Colonic mucosa (tissue), 4 donors: ENCODE measurements around the gene SPINDOC. TPM values are rescaled to one million over a fixed set of nuclear protein-coding genes. Genes with fewer than 3 reads are reported as not detected.
"Not testable (repeated sequence)": the region's sequence is repeated elsewhere in the genome, so short reads cannot be mapped to it uniquely, and the experiment has no call there.

Experiments
- DNase-seq: peaks from one replicate; pipeline ENCODE4 v3.0.0-alpha.2; 2020
- H3K27ac ChIP-seq: fragments of 200-600 bp; one replicate; pipeline ENCODE4 v1.8.0; 2021
- H3K27me3 ChIP-seq: fragments of 200-600 bp; one replicate; pipeline ENCODE4 v1.8.0; 2021
- H3K36me3 ChIP-seq: fragments of 200-600 bp; one replicate; pipeline ENCODE4 v1.8.0; 2021
- H3K4me1 ChIP-seq: fragments of 200-600 bp; one replicate; pipeline ENCODE4 v1.8.0; 2021; ENCODE audit warnings: mild to moderate bottlenecking
- H3K4me3 ChIP-seq: fragments of 200-600 bp; one replicate; pipeline ENCODE4 v1.8.0; 2021
- H3K9ac ChIP-seq, 2 donors: one replicate each; pipeline ENCODE4 v1.7.0; 2013; ENCODE audit warnings: control low read depth in 2 of 2, low read depth in 2 of 2, low read length in 2 of 2
- H3K9me3 ChIP-seq: fragments of 200-600 bp; one replicate; pipeline ENCODE4 v1.8.0; 2021
- CTCF ChIP-seq: fragments of 200-600 bp; IDR thresholded peaks from one replicate; pipeline ENCODE4 v1.8.0; 2022; ENCODE audit warnings: antibody characterized with exemption, mild to moderate bottlenecking
- intact Hi-C: fragments of 100-400 bp; cut with DNase I; formaldehyde crosslinking; loops from one replicate; pipeline ENCODE4 v1.14.1; 2022
- total RNA-seq, 2 donors: library from RNA; stranded (reverse); fragmentation: NEBNext Ultra II Directional in 1 of 2; extraction: Animal tissue kit (Norgen Biotek cat#: 25700) in 1 of 2; gene quantifications; one replicate each; pipeline ENCODE4 v1.2.1, GENCODE V29; 2021
- donor health status: healthy.
- donor health status: DM: no; HTN: no; CAD: no.
- donor health status: DM: no; HTN: no; CAD: no.

The SPINDOC gene
- total RNA-seq, 2 donors from 2014 or later, result 9.3 to 11.8 TPM

GRCh38 chr11:63804259-63804658, 9.0 kb upstream of the SPINDOC start:
- peaks cover 3% of the 10 kb centered on the region for H3K4me1 ChIP-seq
- peak; percentile 85 for DNase-seq
- H3K9ac ChIP-seq, result no peak overlapping the region
- intact Hi-C loops, result no loop called here
- no peaks in the 10 kb centered on the region for H3K27me3 ChIP-seq
- no peaks in the 10 kb centered on the region for H3K9me3 ChIP-seq
- H3K36me3 ChIP-seq, result no peaks in the 10 kb centered on the region
- no peak for TF ChIP-seq CTCF
- peak overlapping the region; percentile 61 for H3K27ac ChIP-seq
- no peak overlapping the region for H3K4me3 ChIP-seq

DNA sequence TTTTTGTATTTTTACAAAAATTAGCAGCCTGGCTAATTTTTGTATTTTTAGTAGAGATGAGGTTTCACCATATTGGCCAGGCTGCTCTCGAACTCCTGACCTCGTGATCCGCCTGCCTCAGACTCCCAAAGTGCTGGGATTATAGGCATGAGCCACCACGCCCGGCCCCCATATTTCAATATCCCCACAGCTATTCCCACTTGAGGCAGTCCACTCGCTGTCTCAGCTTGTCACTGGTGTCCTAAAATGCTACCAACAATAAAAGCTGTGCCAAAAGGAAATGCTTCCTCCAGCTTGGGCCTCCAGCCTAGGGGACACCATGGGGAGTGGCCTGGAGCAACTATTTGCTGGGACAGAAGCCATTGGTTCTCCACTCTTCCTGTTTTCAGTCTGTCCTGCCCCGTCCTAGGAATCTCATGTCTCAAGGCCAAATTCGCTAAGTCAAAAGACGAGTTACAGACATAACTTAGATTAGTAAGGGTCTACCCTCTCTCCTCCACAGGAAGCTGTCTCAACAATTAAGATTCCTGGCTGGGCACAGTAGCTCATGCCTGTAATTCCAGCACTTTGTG, 7.3 kb upstream of the SPINDOC start:
- no peak overlapping the region for H3K9ac ChIP-seq
- intact Hi-C loops, result no loop called here
- H3K9me3 ChIP-seq, result no peaks in the 10 kb centered on the region
- TF ChIP-seq CTCF, result no peak
- H3K4me1 ChIP-seq, result peaks cover 3% of the 10 kb centered on the region
- no peak for DNase-seq
- H3K27ac ChIP-seq, result no peak overlapping the region
- H3K4me3 ChIP-seq, result no peak overlapping the region
- H3K36me3 ChIP-seq, result no peaks in the 10 kb centered on the region
- H3K27me3 ChIP-seq, result no peaks in the 10 kb centered on the region

DNA sequence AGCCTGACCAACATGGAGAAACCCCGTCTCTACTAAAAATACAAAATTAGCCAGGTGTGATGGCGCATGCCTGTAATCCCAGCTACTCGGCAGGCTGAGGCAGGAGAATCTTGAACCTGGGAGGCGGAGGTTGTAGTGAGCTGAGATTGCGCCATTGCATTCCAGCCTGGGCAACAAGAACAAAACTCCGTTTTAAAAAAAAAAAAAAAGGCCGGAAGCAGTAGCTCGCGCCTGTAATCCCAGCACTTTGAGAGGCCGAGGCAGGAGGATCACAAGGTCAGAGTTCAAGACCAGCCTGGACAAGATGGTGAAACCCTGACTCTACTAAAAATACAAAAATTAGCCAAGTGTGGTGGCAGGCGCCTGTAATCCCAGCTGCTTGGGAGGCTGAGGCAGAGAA, 2.9 kb upstream of the SPINDOC start:
- H3K27ac ChIP-seq, H3K36me3 ChIP-seq, H3K4me1 ChIP-seq, DNase-seq, H3K9me3 ChIP-seq, H3K9ac ChIP-seq, H3K27me3 ChIP-seq, H3K4me3 ChIP-seq, intact Hi-C loops: not testable (repeated sequence)

DNA sequence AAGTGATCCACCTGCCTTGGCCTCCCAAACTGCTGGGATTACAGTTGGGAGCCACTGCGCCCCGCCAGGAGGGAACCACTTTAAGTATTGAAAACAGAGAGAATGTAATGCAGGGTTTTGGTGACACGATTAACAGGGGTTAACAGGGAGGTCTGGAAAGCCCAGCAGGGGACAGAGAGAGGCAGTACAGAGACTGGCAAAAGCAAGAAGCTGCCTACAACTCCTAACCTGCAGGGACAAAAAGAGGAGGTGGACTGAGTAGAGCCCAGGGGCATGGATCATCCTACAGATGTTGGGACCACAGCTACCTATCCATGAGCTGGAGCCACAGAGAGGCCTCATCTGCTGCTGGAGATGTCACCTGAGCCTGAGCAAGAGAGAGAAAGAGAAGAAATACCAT, 1.7 kb upstream of the SPINDOC start:
- intact Hi-C loops, result no loop called here
- TF ChIP-seq CTCF, result no peak
- Histone ChIP-seq H3K4me3 (no peak overlapping the region), H3K27me3 (no peaks in the 10 kb centered on the region), H3K9me3 (no peaks in the 10 kb centered on the region), H3K4me1 (no peaks in the 10 kb centered on the region), H3K36me3 (no peaks in the 10 kb centered on the region), H3K9ac (no peak overlapping the region), H3K27ac (no peak overlapping the region)
- DNase-seq, result no peak

DNA sequence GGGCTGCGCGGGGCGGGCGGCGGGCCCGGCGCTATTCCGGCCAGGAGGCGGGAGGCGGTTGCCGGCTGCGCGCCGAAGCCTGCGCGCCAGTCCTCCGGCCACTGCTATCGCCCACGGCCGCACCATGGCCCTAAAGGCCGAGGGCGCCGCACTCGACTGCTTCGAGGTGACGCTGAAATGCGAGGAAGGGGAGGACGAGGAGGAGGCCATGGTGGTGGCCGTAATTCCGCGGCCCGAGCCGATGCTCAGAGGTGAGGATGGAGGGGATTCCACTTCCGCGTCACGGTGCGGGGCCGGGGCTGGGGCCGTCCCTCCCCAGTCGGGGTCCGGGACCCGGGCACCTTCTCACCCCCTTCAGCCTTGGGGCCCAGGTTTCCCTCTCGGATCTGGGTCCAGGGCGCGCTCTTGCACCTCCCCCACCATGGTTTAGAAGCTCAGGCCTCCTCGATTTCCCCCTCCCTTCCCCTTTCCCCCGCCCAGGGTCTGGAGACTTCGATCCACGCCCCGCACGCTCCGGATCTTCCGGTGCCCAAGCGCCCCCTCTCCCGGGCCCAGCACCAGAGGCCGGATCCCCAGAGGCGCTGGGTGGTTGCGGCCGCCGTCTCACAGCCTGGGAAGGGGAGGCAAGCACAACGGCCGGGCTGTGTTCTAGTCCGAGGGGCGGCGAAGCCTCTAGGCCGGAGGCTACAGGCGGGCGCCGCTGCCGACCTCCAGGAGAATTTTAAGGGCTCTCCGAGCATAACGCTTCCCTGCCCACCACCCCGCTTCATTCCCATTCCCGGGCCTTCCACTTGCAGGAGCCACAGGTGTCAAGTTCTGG, 517 bp downstream of the SPINDOC start:
- no peaks in the 10 kb centered on the region for H3K9me3 ChIP-seq
- peak overlapping the region; percentile 90 for H3K4me3 ChIP-seq
- no peaks in the 10 kb centered on the region for H3K4me1 ChIP-seq
- DNase-seq, result peak; percentile 55
- H3K9ac ChIP-seq, result peak overlapping the region; percentile 86 to 94
- peak overlapping the region; percentile 41 for H3K27ac ChIP-seq
- H3K27me3 ChIP-seq, result no peaks in the 10 kb centered on the region
- intact Hi-C loops, result no loop called here
- H3K36me3 ChIP-seq, result no peaks in the 10 kb centered on the region
- no peak for TF ChIP-seq CTCF

- Histone ChIP-seq H3K4me1 (no peaks in the 10 kb centered on the region), H3K27ac (no peak overlapping the region), H3K4me3 (peak overlapping the region; percentile 90), H3K9ac (peak overlapping the region; percentile 86 to 94), H3K36me3 (no peaks in the 10 kb centered on the region), H3K27me3 (no peaks in the 10 kb centered on the region), H3K9me3 (no peaks in the 10 kb centered on the region)
- no peak for TF ChIP-seq CTCF
- DNase-seq, result no peak
- intact Hi-C loops, result no loop called here
Observed at GRCh38 chr11:63814383-63814736, 1.1 kb downstream of the SPINDOC start.
